B cell (primary cell): Measurements from ENCODE around the gene CNTNAP2. TPM values are rescaled to one million over a fixed set of nuclear protein-coding genes. Genes with fewer than 3 reads are reported as not detected.

ENCODE experiments used
- ATAC-seq: fragments of 200-7000 bp; cut with Tn5 transposase; one replicate; pipeline ENCODE4 v1.10.0; 2021; ENCODE audit warnings: low read depth, mild to moderate bottlenecking, moderate number of reproducible peaks, moderate library complexity
- CTCF ChIA-PET: fragments of 350-600 bp; sonication (Branson Sonifier 250); formaldehyde crosslinking; loops from one replicate; lab custom pipeline; 2021; ENCODE audit warnings: antibody characterized with exemption, inconsistent platforms; lab: Charles Lee
- POLR2A ChIA-PET: fragments of 350-600 bp; sonication (Branson Sonifier 250); formaldehyde crosslinking; loops from one replicate; lab custom pipeline; 2021; ENCODE audit warnings: antibody characterized with exemption; lab: Charles Lee
- DNase-seq: peaks from one replicate; pipeline ENCODE4 v3.0.0; 2013
- H2AFZ ChIP-seq: 2 replicates; pipeline ENCODE4 v1.6.1; 2012; ENCODE audit warnings: mild to moderate bottlenecking, low read depth, low read length; ENCODE audit not compliant: insufficient read depth, poor library complexity, severe bottlenecking
- H3K27ac ChIP-seq, 2 donors: 1 replicate in 1 of 2; 2 replicates in 1 of 2; pipeline ENCODE4 v1.5.1; 2012 to 2013; ENCODE audit warnings: low read length in 2 of 2, mild to moderate bottlenecking in 2 of 2, moderate library complexity in 1 of 2
- H3K27me3 ChIP-seq, 4 experiments: fragments of 200-600 bp in 1 of 4; sonication (generic) in 1 of 4; replicated peaks in 1 of 4; 1 replicate in 2 of 4; 2 replicates in 2 of 4; pipeline versions ENCODE4 v1.6.1 to v1.7.0; 2013 to 2016; ENCODE audit warnings: low read length in 3 of 4, mild to moderate bottlenecking in 2 of 4, mixed read lengths in 1 of 4, moderate library complexity in 1 of 4; ENCODE audit not compliant: insufficient read depth in 4 of 4, control insufficient read depth in 3 of 4; ENCODE audit errors: control extremely low read depth in 1 of 4
- H3K36me3 ChIP-seq, 2 experiments: replicated peaks in 1 of 2; 1 replicate in 1 of 2; 2 replicates in 1 of 2; pipeline versions ENCODE4 v1.6.1 to v1.7.1; 2013; ENCODE audit warnings: low read length in 1 of 2; ENCODE audit not compliant: insufficient read depth in 2 of 2, control insufficient read depth in 1 of 2; ENCODE audit errors: control extremely low read depth in 1 of 2, extremely low read depth in 1 of 2
- H3K4me1 ChIP-seq, 2 donors: fragments of 200-600 bp in 1 of 2; sonication (generic) in 1 of 2; 1 replicate in 1 of 2; 2 replicates in 1 of 2; pipeline versions ENCODE4 v1.5.1 to v1.6.1; 2013 to 2017; ENCODE audit warnings: low read length in 2 of 2; ENCODE audit not compliant: control insufficient read depth in 2 of 2, insufficient read depth in 2 of 2
- H3K4me2 ChIP-seq: replicated peaks from 2 replicates; pipeline ENCODE3; 2012; ENCODE audit warnings: mild to moderate bottlenecking, low read depth, low read length; ENCODE audit not compliant: poor library complexity, severe bottlenecking
- H3K4me3 ChIP-seq, 5 experiments: fragments of 200-600 bp in 1 of 5; sonication (generic) in 1 of 5; 1 replicate in 3 of 5; 2 replicates in 2 of 5; pipeline versions ENCODE4 v1.5.1 to v1.7.0; 2011 to 2016; ENCODE audit warnings: low read length in 4 of 5, mild to moderate bottlenecking in 4 of 5, low read depth in 2 of 5, control low read depth in 1 of 5, moderate library complexity in 1 of 5; ENCODE audit not compliant: insufficient read depth in 1 of 5; ENCODE audit errors: control extremely low read depth in 1 of 5, extremely low read depth in 1 of 5
- H3K79me2 ChIP-seq: fragments of 200-600 bp; sonication (generic); one replicate; pipeline ENCODE4 v1.6.0; 2016; ENCODE audit warnings: low read length; ENCODE audit not compliant: control insufficient read depth, insufficient read depth
- H3K9ac ChIP-seq: fragments of 200-600 bp; sonication (generic); 2 replicates; pipeline ENCODE4 v1.6.1; 2017; ENCODE audit warnings: mild to moderate bottlenecking, low read length, moderate library complexity
- H3K9me3 ChIP-seq, 3 donors: one replicate each; pipeline versions ENCODE4 v1.6.1 to v1.7.1; 2013; ENCODE audit warnings: low read length in 2 of 3; ENCODE audit not compliant: control insufficient read depth in 2 of 3, insufficient read depth in 1 of 3; ENCODE audit errors: control extremely low read depth in 1 of 3
- H4K20me1 ChIP-seq: 2 replicates; pipeline ENCODE4 v1.6.0; 2012; ENCODE audit warnings: mild to moderate bottlenecking, low read length; ENCODE audit not compliant: insufficient read depth, control insufficient read depth, poor library complexity, severe bottlenecking
- H3K27ac Mint-ChIP-seq: one replicate; pipeline ENCODE4 v1.8.0; 2021; ENCODE audit warnings: mixed read lengths
- H3K27me3 Mint-ChIP-seq: one replicate; pipeline ENCODE4 v1.8.0; 2021; ENCODE audit warnings: mixed read lengths
- H3K4me1 Mint-ChIP-seq: one replicate; pipeline ENCODE4 v1.8.0; 2021; ENCODE audit warnings: mixed read lengths
- H3K4me3 Mint-ChIP-seq: one replicate; pipeline ENCODE4 v1.8.0; 2021; ENCODE audit warnings: mixed read lengths
- H3K9me3 Mint-ChIP-seq: one replicate; pipeline ENCODE4 v1.8.0; 2022; ENCODE audit warnings: mixed read lengths; ENCODE audit not compliant: insufficient read depth
- CTCF ChIP-seq: fragments of 200-600 bp; IDR thresholded peaks from one replicate; pipeline ENCODE4 v1.8.0; 2022; ENCODE audit warnings: antibody characterized with exemption, mild to moderate bottlenecking
- EZH2 ChIP-seq: IDR thresholded peaks from 2 replicates; pipeline ENCODE4 v1.6.1; 2012; ENCODE audit warnings: borderline replicate concordance, low read depth, mild to moderate bottlenecking, moderate library complexity, low read length; ENCODE audit not compliant: insufficient read depth, poor library complexity, severe bottlenecking
- WGBS: methylation state at CpG from one replicate; pipeline ENCODE4 v1.1.5; 2013; ENCODE audit warnings: missing lambda C conversion rate; ENCODE audit not compliant: insufficient coverage; 5-methylcytosine and 5-hydroxymethylcytosine counted together
- intact Hi-C: fragments of 100-400 bp; cut with micrococcal nuclease; formaldehyde crosslinking; loops from one replicate; pipeline ENCODE4 v1.10.0; 2022
- polyA plus RNA-seq: library from polyadenylated mRNA; depleted of rRNA; stranded (reverse); fragments of >200 nt; gene quantifications from 2 replicates; pipeline ENCODE4 v1.2.3, GENCODE V29; 2012
- total RNA-seq, 2 donors: library from RNA; stranded (reverse); fragments of 120-200 nt in 1 of 2; gene quantifications; 1 replicate in 1 of 2; 2 replicates in 1 of 2; pipeline versions ENCODE4 v1.2.3 to v1.2.4, GENCODE V29; 2013 to 2022

Gene CNTNAP2
- total and polyA plus RNA-seq, 2 donors (not counting 1 experiment from before 2014, with no cell fraction given), result 7.4 to 16.6 TPM

GRCh38 chr7:147861058-147861716 lies 1744.6 kb downstream of the CNTNAP2 start:
- Histone ChIP-seq H3K36me3 (no peaks in the 10 kb centered on the region), H2AFZ (no peak overlapping the region), H3K9ac (no peak overlapping the region), H3K4me3 (no peak overlapping the region), H3K27ac (no peak overlapping the region), H3K4me1 (no peaks in the 10 kb centered on the region), H3K9me3 (no peaks in the 10 kb centered on the region), H3K27me3 (no peaks in the 10 kb centered on the region), H3K79me2 (no peaks in the 10 kb centered on the region), H4K20me1 (no peaks in the 10 kb centered on the region), H3K4me2 (no peak overlapping the region)
- H3K9me3 Mint-ChIP-seq, result peaks cover 2% of the 10 kb centered on the region
- H3K27ac Mint-ChIP-seq, result no peak overlapping the region
- no peaks in the 10 kb centered on the region for H3K4me1 Mint-ChIP-seq
- WGBS, result no CpG with 5 or more reads among the region's 1 CpG
- DNase-seq (no peak), ATAC-seq (no peak)
- ChIA-PET POLR2A (no interaction called here), CTCF (no interaction called here)
- no peak overlapping the region for H3K4me3 Mint-ChIP-seq
- H3K27me3 Mint-ChIP-seq, result no peaks in the 10 kb centered on the region
- intact Hi-C loops, result no loop called here
- TF ChIP-seq CTCF, result no peak
- no peak for TF ChIP-seq EZH2

- no peaks in the 10 kb centered on the region for H3K9me3 ChIP-seq
- no peak overlapping the region for H3K4me3 Mint-ChIP-seq
- H3K27me3 ChIP-seq, result no peaks in the 10 kb centered on the region
- ChIA-PET POLR2A (no interaction called here), CTCF (no interaction called here)
- H3K4me1 Mint-ChIP-seq, result no peaks in the 10 kb centered on the region
- no peaks in the 10 kb centered on the region for H3K4me1 ChIP-seq
- WGBS, result 86% methylated on average over 1 of the region's 6 CpGs
- no peaks in the 10 kb centered on the region for H3K36me3 ChIP-seq
- no peak overlapping the region for H3K9ac ChIP-seq
- TF ChIP-seq EZH2 (no peak), CTCF (no peak)
- DNase-seq (no peak), ATAC-seq (no peak)
- no peaks in the 10 kb centered on the region for H3K27me3 Mint-ChIP-seq
- intact Hi-C loops, result no loop called here
- no peak overlapping the region for H3K4me3 ChIP-seq
- no peaks in the 10 kb centered on the region for H3K79me2 ChIP-seq
- peaks cover 2% of the 10 kb centered on the region for H3K9me3 Mint-ChIP-seq
- no peak overlapping the region for H2AFZ ChIP-seq
- H3K27ac Mint-ChIP-seq, result no peak overlapping the region
- no peak overlapping the region for H3K27ac ChIP-seq
- no peaks in the 10 kb centered on the region for H4K20me1 ChIP-seq
- no peak overlapping the region for H3K4me2 ChIP-seq
Measured at GRCh38 chr7:147861945-147862344, 1745.3 kb downstream of the CNTNAP2 start.
